Vagina (tissue), 2 donors: ENCODE data around the gene RAVER2. TPM values are rescaled to one million over a fixed set of nuclear protein-coding genes. Genes with fewer than 3 reads are reported as not detected.
"Not testable (repeated sequence)": the region's sequence is repeated elsewhere in the genome, so short reads cannot be mapped to it uniquely, and the experiment has no call there.

Source experiments
- DNase-seq, 2 donors: peaks; one replicate each; pipeline ENCODE4 v3.0.0-alpha.2; 2017; ENCODE audit errors: extremely low spot score in 2 of 2
- H3K27ac ChIP-seq: fragments of 200-600 bp; sonication (generic); one replicate; pipeline ENCODE4 v1.5.1; 2019
- H3K27me3 ChIP-seq: fragments of 200-600 bp; sonication (generic); one replicate; pipeline ENCODE4 v1.5.1; 2019
- H3K36me3 ChIP-seq, 2 donors: fragments of 200-600 bp; sonication (generic); one replicate each; pipeline ENCODE4 v1.5.1; 2017 to 2019
- H3K4me1 ChIP-seq: fragments of 200-600 bp; sonication (generic); one replicate; pipeline ENCODE4 v1.5.1; 2019
- H3K4me3 ChIP-seq, 2 donors: fragments of 200-600 bp; sonication (generic); 1 replicate in 1 of 2; 2 replicates in 1 of 2; pipeline ENCODE4 v1.5.1; 2016 to 2019
- H3K9me3 ChIP-seq: fragments of 200-600 bp; sonication (generic); one replicate; pipeline ENCODE4 v1.5.1; 2019
- POLR2A ChIP-seq, 2 donors: fragments of 450-650 bp; IDR thresholded peaks; one replicate each; pipeline ENCODE4 v1.6.1; 2017; ENCODE audit warnings: antibody characterized with exemption in 2 of 2, mild to moderate bottlenecking in 2 of 2, moderate library complexity in 2 of 2
- POLR2AphosphoS5 ChIP-seq, 2 donors: sonication (generic); formaldehyde crosslinking; IDR thresholded peaks; one replicate each; pipeline ENCODE4 v1.9.0; 2017; ENCODE audit warnings: antibody characterized with exemption in 2 of 2, mild to moderate bottlenecking in 2 of 2, low read depth in 1 of 2; ENCODE audit not compliant: insufficient read depth in 1 of 2
- intact Hi-C: fragments of 100-400 bp; cut with DNase I; formaldehyde crosslinking; loops from one replicate; pipeline ENCODE4 v1.15.1; 2023
- total RNA-seq: library from RNA; depleted of rRNA; stranded (reverse); fragments of >200 nt; gene quantifications from one replicate; pipeline ENCODE4 v1.2.3, GENCODE V29; 2016
- TF ChIP-seq, protein P1 (sequence below), 3 experiments: fragments of 450-650 bp in 2 of 3; fragments of 200-600 bp in 1 of 3; sonication (generic) in 1 of 3; IDR thresholded peaks; one replicate each; pipeline ENCODE4 v1.5.1; 2017 to 2019; ENCODE audit warnings: antibody characterized with exemption in 3 of 3, mild to moderate bottlenecking in 2 of 3, moderate library complexity in 2 of 3

The RAVER2 gene
- total RNA-seq, 1 donor from 2014 or later = 15.0 TPM

DNA sequence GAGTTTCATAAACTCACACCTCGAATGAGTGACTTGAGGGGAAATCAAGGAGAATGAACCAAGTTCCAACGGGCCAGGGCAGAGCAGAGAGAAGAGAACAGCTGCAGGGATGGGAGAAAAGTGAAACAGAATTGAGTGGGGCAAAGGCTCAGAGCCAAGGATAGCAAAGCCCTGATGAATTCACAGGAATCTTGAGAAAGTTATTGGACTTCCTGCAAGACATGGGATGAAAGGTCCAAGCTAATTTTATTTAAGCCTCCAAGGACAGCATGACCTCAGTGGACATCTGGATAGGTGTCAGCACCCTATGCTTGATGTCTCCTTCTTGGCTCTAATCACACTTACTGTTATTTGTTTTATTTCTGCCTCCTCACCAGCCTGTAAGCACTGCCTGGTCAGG, 43.0 kb upstream of the RAVER2 start:
- H3K4me3 ChIP-seq = no peak overlapping the region
- TF ChIP-seq POLR2AphosphoS5 (IDR thresholded peaks at IDR 0.05; ENCODE audit: insufficient read depth in 1 of 2, low read depth in 1 of 2) = no peak
- no peak for TF ChIP-seq POLR2A (IDR thresholded peaks at IDR 0.05)
- TF ChIP-seq, protein P1, sequence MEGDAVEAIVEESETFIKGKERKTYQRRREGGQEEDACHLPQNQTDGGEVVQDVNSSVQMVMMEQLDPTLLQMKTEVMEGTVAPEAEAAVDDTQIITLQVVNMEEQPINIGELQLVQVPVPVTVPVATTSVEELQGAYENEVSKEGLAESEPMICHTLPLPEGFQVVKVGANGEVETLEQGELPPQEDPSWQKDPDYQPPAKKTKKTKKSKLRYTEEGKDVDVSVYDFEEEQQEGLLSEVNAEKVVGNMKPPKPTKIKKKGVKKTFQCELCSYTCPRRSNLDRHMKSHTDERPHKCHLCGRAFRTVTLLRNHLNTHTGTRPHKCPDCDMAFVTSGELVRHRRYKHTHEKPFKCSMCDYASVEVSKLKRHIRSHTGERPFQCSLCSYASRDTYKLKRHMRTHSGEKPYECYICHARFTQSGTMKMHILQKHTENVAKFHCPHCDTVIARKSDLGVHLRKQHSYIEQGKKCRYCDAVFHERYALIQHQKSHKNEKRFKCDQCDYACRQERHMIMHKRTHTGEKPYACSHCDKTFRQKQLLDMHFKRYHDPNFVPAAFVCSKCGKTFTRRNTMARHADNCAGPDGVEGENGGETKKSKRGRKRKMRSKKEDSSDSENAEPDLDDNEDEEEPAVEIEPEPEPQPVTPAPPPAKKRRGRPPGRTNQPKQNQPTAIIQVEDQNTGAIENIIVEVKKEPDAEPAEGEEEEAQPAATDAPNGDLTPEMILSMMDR (IDR thresholded peaks at IDR 0.05) = no peak
- intact Hi-C loops = no loop called here
- H3K4me1 ChIP-seq = no peaks in the 10 kb centered on the region
- no peaks in the 10 kb centered on the region for H3K9me3 ChIP-seq
- H3K36me3 ChIP-seq = no peaks in the 10 kb centered on the region
- H3K27ac ChIP-seq = no peak overlapping the region
- no peak for DNase-seq
- H3K27me3 ChIP-seq = no peaks in the 10 kb centered on the region

DNA sequence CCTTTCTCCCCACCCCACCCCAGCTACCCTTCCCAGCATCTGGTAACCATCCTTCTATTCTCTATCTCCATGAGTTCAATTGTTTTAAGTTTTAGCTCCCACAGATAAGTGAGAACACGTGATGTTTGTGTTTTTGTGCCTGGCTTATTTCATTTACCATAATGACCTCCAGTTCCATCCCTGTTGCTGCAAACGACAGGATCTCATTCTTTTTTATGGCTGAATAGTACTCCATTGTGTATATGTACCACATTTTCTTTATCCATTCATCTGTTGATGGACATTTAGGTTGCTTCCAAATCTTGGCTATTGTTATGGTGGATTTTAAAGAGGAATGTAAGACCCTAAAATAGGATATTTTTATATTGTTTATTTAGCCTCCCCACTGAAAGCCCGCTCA, 42.2 kb upstream of the RAVER2 start:
- intact Hi-C loops, H3K27me3 ChIP-seq, H3K27ac ChIP-seq, H3K4me1 ChIP-seq, H3K4me3 ChIP-seq, DNase-seq, H3K9me3 ChIP-seq, H3K36me3 ChIP-seq: not testable (repeated sequence)

DNA sequence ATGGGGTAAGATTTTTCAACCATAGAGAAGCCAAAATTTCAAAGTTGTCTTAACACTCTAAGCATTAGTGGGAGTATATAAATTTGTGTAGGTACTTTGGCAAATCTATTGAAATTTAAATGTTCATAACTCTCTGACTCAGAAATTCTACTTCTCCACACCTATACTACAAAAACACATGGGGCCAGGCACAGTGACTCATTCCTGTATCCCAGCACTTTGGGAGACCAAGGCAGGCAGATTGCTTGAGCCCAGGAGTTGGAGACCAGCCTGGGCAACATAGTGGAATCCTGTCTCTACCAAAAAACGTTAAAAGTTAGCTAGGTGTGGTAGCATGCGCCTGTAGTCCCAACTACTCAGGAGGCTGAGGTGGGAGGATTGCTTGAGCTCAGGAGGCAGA, 41.3 kb upstream of the RAVER2 start:
- Histone ChIP-seq H3K4me3 (no peak overlapping the region), H3K9me3 (no peaks in the 10 kb centered on the region), H3K36me3 (no peaks in the 10 kb centered on the region), H3K4me1 (no peaks in the 10 kb centered on the region), H3K27ac (no peak overlapping the region), H3K27me3 (no peaks in the 10 kb centered on the region)
- intact Hi-C loops = no loop called here
- no peak for DNase-seq
- TF ChIP-seq POLR2AphosphoS5 (IDR thresholded peaks at IDR 0.05; ENCODE audit: insufficient read depth in 1 of 2, low read depth in 1 of 2) (no peak), POLR2A (IDR thresholded peaks at IDR 0.05) (no peak)
- TF ChIP-seq, protein P1 (IDR thresholded peaks at IDR 0.05) = no peak

DNA sequence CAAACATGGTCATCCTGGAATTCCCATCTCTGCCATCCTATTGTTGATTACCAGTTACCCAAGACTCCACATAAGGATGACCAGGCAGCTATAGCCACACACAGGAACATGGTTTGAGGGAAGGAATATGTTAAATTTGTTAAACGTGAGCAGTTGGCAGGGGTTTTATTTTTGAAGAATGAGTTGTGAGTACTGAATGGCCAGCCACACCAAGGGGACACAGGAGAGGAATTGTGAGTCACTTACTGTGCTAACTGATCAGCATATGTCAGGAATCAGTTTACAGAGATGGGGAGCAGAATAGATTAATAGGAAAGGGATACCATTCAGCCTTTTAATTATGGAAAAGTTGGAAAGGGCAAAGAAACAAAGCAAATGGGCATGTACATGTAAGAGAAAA, 39.3 kb upstream of the RAVER2 start:
- Histone ChIP-seq H3K36me3 (no peaks in the 10 kb centered on the region), H3K27me3 (no peaks in the 10 kb centered on the region), H3K27ac (no peak overlapping the region), H3K4me3 (no peak overlapping the region), H3K4me1 (no peaks in the 10 kb centered on the region), H3K9me3 (no peaks in the 10 kb centered on the region)
- intact Hi-C loops = no loop called here
- no peak for DNase-seq
- TF ChIP-seq, protein P1 (IDR thresholded peaks at IDR 0.05) = no peak
- TF ChIP-seq POLR2A (IDR thresholded peaks at IDR 0.05) = no peak
- TF ChIP-seq POLR2AphosphoS5 (IDR thresholded peaks at IDR 0.05; ENCODE audit: insufficient read depth in 1 of 2, low read depth in 1 of 2) = no peak

DNA sequence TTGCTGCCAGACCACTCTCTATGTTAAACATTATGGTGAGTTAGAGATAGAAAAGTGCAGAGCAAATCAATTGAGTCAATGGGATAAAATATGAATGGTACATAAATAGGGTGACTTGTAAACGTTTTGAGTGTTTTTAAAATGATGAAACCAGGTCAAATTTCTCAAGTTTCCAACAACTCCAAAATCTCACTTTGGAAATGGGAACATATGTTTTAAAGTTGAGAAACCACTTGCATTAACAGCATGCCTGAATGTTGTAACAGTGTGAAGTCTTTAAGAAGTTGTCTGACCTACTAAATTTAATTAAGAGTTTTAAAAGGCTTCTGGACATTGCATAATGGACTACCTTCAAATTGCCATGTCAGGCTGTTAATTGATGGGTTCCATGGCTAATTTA, 33.6 kb upstream of the RAVER2 start:
- no peak overlapping the region for H3K4me3 ChIP-seq
- no peaks in the 10 kb centered on the region for H3K27me3 ChIP-seq
- H3K27ac ChIP-seq = no peak overlapping the region
- TF ChIP-seq POLR2A (IDR thresholded peaks at IDR 0.05) = no peak
- TF ChIP-seq, protein P1 (IDR thresholded peaks at IDR 0.05) = no peak
- no peak for TF ChIP-seq POLR2AphosphoS5 (IDR thresholded peaks at IDR 0.05; ENCODE audit: insufficient read depth in 1 of 2, low read depth in 1 of 2)
- no peaks in the 10 kb centered on the region for H3K36me3 ChIP-seq
- H3K9me3 ChIP-seq = no peaks in the 10 kb centered on the region
- intact Hi-C loops = no loop called here
- no peaks in the 10 kb centered on the region for H3K4me1 ChIP-seq
- DNase-seq = no peak

DNA sequence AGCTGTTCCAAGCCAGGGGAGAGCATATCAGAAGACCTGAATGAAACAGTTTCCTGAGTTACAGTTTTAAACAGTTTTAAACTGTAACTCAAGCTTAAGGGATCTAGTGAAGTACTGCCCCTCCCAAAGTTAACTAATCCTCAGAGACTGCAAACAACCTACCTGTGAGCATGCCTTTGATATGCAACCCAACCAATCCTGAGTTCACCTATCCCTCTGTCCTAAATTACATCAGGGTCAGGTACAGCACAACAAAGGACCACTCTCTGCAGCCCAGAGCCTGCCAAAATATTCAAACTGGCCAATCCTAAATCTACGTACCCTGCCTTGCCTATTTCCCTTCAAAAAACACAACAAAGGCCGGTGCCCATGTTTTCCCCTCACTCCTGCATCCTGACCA, 32.8 kb upstream of the RAVER2 start:
- Histone ChIP-seq H3K4me3 (no peak overlapping the region), H3K36me3 (no peaks in the 10 kb centered on the region), H3K27me3 (no peaks in the 10 kb centered on the region), H3K27ac (no peak overlapping the region), H3K9me3 (no peaks in the 10 kb centered on the region), H3K4me1 (no peaks in the 10 kb centered on the region)
- TF ChIP-seq POLR2AphosphoS5 (IDR thresholded peaks at IDR 0.05; ENCODE audit: insufficient read depth in 1 of 2, low read depth in 1 of 2) = no peak
- TF ChIP-seq, protein P1 (IDR thresholded peaks at IDR 0.05) = no peak
- TF ChIP-seq POLR2A (IDR thresholded peaks at IDR 0.05) = no peak
- intact Hi-C loops = no loop called here
- DNase-seq = no peak
